ENCODE results near the gene CFAP99. TPM values are rescaled to one million over a fixed set of nuclear protein-coding genes. Genes with fewer than 3 reads are reported as not detected.

The CFAP99 gene
- total RNA-seq, 1 donor from 2014 or later = not detected

- no peak for DNase-seq (ENCODE audit: low spot score)
- Mint-ChIP-seq H3K27me3 (ENCODE audit: low read depth) (peaks cover 22% of the 10 kb centered on the region), H3K4me3 (ENCODE audit: unreplicated experiment) (peak overlapping the region; percentile 72), H3K9me3 (ENCODE audit: low read depth) (no peaks in the 10 kb centered on the region), H3K27ac (ENCODE audit: unreplicated experiment) (no peak overlapping the region), H3K36me3 (ENCODE audit: low read depth) (no peaks in the 10 kb centered on the region), H3K4me1 (ENCODE audit: low read depth) (peaks cover 12% of the 10 kb centered on the region)
- TF ChIP-seq CTCF (IDR thresholded peaks at IDR 0.05) = peak; percentile 33
Observed at GRCh38 chr4:2402048-2402842, 16.5 kb upstream of the CFAP99 start.

- no peak overlapping the region for H3K27ac Mint-ChIP-seq (ENCODE audit: unreplicated experiment)
- no peak for TF ChIP-seq CTCF (IDR thresholded peaks at IDR 0.05)
- no peaks in the 10 kb centered on the region for H3K36me3 Mint-ChIP-seq (ENCODE audit: low read depth)
- DNase-seq (ENCODE audit: low spot score) = no peak
- H3K4me1 Mint-ChIP-seq (ENCODE audit: low read depth) = peaks cover 12% of the 10 kb centered on the region
- no peak overlapping the region for H3K4me3 Mint-ChIP-seq (ENCODE audit: unreplicated experiment)
- peaks cover 24% of the 10 kb centered on the region for H3K27me3 Mint-ChIP-seq (ENCODE audit: low read depth)
- H3K9me3 Mint-ChIP-seq (ENCODE audit: low read depth) = no peaks in the 10 kb centered on the region
Observed at GRCh38 chr4:2402941-2403340, 15.8 kb upstream of the CFAP99 start.

GRCh38 chr4:2406406-2406805 lies 12.3 kb upstream of the CFAP99 start:
- Mint-ChIP-seq H3K9me3 (ENCODE audit: low read depth) (no peaks in the 10 kb centered on the region), H3K4me3 (ENCODE audit: unreplicated experiment) (no peak overlapping the region), H3K36me3 (ENCODE audit: low read depth) (no peaks in the 10 kb centered on the region), H3K27me3 (ENCODE audit: low read depth) (peaks cover 27% of the 10 kb centered on the region), H3K4me1 (ENCODE audit: low read depth) (peaks cover 12% of the 10 kb centered on the region), H3K27ac (ENCODE audit: unreplicated experiment) (no peak overlapping the region)
- no peak for TF ChIP-seq CTCF (IDR thresholded peaks at IDR 0.05)
- no peak for DNase-seq (ENCODE audit: low spot score)

DNA sequence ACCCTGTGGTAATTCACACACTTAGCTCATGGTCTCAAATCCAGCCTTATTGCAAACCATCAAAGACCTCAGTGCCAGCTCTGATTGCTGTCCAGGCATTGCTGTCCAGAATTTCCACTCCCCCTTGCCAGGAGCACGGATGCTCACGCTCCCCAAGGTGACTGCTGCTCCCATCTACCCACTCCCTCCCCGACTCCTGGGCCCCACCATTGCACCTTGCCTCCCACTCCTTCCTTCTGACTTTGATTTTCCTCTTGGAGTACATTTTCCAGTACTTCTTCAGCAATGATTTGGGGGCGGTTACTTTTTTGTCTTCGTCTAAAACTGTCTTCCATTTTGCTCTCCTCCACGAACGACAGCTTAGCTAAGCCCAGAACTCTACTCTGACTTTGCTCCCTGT lies 11.8 kb upstream of the CFAP99 start:
- H3K27ac Mint-ChIP-seq (ENCODE audit: unreplicated experiment) = no peak overlapping the region
- peaks cover 25% of the 10 kb centered on the region for H3K27me3 Mint-ChIP-seq (ENCODE audit: low read depth)
- no peaks in the 10 kb centered on the region for H3K36me3 Mint-ChIP-seq (ENCODE audit: low read depth)
- no peak overlapping the region for H3K4me3 Mint-ChIP-seq (ENCODE audit: unreplicated experiment)
- H3K4me1 Mint-ChIP-seq (ENCODE audit: low read depth) = peaks cover 9% of the 10 kb centered on the region
- TF ChIP-seq CTCF (IDR thresholded peaks at IDR 0.05) = no peak
- H3K9me3 Mint-ChIP-seq (ENCODE audit: low read depth) = no peaks in the 10 kb centered on the region
- no peak for DNase-seq (ENCODE audit: low spot score)

GRCh38 chr4:2407991-2408342 lies 10.8 kb upstream of the CFAP99 start:
- Mint-ChIP-seq H3K36me3 (ENCODE audit: low read depth) (no peaks in the 10 kb centered on the region), H3K27me3 (ENCODE audit: low read depth) (peaks cover 20% of the 10 kb centered on the region), H3K27ac (ENCODE audit: unreplicated experiment) (no peak overlapping the region), H3K9me3 (ENCODE audit: low read depth) (no peaks in the 10 kb centered on the region), H3K4me3 (ENCODE audit: unreplicated experiment) (no peak overlapping the region), H3K4me1 (ENCODE audit: low read depth) (peaks cover 8% of the 10 kb centered on the region)
- no peak for TF ChIP-seq CTCF (IDR thresholded peaks at IDR 0.05)
- no peak for DNase-seq (ENCODE audit: low spot score)
